ENCODE results near the gene ZNF407.

Gene ZNF407

DNA sequence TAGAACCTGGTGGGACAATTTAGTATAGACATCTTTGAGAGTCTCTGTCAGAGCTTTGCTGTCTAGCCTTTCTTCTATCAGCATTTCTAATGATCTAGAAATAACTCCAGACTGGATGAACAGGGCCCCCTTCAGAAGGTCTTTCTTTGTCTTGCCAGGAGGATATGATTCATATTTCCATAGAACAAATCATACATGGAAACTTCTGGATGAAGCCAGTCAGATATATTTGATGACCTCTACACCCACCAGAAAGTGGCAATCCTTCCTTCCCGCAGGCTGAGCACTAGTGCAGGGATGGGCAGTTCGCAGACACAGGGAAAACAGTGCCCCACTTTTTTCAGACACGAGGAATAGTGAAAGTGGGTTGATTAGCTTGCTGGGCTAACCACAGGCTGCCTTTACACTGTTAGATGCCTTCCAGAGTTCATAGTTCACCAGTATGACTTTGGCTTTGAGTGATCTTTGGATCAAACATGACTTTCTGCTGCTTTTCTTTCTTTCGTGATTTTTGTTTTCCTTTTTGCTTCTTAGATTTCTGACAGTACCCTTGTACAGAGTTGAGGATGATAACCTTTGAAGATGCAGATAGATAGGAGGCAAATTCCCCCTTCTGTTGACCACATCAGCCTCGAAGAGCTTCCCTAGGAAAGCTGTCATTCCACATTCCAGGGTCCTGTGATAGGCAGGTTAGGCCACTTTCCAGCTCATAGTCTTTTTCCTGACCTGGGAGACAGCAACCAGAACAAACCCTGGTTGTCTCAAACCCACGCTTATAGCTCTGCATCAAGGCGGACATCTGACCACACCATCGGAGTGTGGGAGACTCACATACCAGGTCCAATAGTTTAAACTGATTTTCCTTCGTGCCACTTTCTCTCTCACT, 237.0 kb downstream of the ZNF407 start:
- no peak overlapping the region for H3K9ac ChIP-seq (ENCODE audit: insufficient read length, low read depth)
- H3K4me3 ChIP-seq (ENCODE audit: insufficient read length, low read depth): no peak overlapping the region
- H3K4me1 ChIP-seq (ENCODE audit: insufficient read depth, insufficient read length): peaks cover 2% of the 10 kb centered on the region
- H3K27me3 ChIP-seq (ENCODE audit: insufficient read depth, insufficient read length): no peaks in the 10 kb centered on the region
- DNase-seq (ENCODE audit: low read depth, low spot score): no peak
- no peak for TF ChIP-seq YY1 (IDR thresholded peaks at IDR 0.05; ENCODE audit: insufficient read depth, insufficient read length)
- TF ChIP-seq SUZ12 (IDR thresholded peaks at IDR 0.05; ENCODE audit: extremely low read depth, insufficient read depth, insufficient read length): no peak
- no peak for TF ChIP-seq ZNF274 (IDR thresholded peaks at IDR 0.05; ENCODE audit: low read depth, low read length)
- no peaks in the 10 kb centered on the region for H3K9me3 ChIP-seq (ENCODE audit: insufficient read depth, low read length)
- H3K36me3 ChIP-seq (ENCODE audit: insufficient read depth, insufficient read length, low read length): no peaks in the 10 kb centered on the region

DNA sequence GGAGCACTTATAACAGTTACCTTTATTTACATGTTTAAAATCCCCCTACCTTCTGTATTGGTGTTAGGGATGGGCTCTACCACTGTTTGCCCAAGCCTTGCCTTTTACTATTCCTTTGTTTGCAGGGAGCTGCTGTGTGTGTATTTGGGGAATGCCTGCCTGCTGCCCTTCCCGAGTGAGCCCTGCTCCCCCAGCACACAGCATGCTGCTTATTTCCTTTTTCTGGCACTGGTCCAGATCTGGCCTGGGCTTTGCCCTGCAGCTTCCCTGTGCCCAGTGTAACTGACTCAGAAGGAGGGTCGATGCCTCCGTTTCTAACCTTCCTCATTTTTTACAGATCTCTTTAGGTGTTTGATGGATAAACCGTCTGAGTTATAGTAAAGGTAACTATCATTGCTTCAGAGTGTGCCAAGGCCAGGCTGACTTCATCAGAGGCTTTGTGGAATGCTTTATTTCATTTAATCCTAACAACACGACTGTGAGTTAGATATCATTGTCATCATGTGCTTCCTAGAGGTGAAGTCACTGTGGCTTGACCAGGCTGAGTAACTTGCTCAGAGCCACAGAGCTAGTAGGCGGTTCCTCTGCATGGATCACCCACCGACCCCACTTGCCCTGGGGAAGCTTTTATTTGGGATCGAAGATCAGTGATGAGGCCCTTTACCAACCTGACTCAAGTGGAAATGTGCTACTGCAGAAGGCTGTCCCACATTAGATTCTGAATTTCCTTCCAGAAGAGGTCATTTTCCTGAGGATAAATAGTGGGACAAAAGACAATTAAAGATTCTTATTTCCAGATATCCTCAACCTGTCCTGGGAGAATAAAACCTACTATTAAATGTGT, 238.8 kb downstream of the ZNF407 start:
- no peaks in the 10 kb centered on the region for H3K9me3 ChIP-seq (ENCODE audit: insufficient read depth, low read length)
- TF ChIP-seq SUZ12 (IDR thresholded peaks at IDR 0.05; ENCODE audit: extremely low read depth, insufficient read depth, insufficient read length) (no peak), YY1 (IDR thresholded peaks at IDR 0.05; ENCODE audit: insufficient read depth, insufficient read length) (no peak)
- no peak for DNase-seq (ENCODE audit: low read depth, low spot score)
- no peaks in the 10 kb centered on the region for H3K36me3 ChIP-seq (ENCODE audit: insufficient read depth, insufficient read length, low read length)
- H3K9ac ChIP-seq (ENCODE audit: insufficient read length, low read depth): no peak overlapping the region
- H3K4me3 ChIP-seq (ENCODE audit: insufficient read length, low read depth): no peak overlapping the region
- H3K27me3 ChIP-seq (ENCODE audit: insufficient read depth, insufficient read length): no peaks in the 10 kb centered on the region
- H3K4me1 ChIP-seq (ENCODE audit: insufficient read depth, insufficient read length): peaks cover 2% of the 10 kb centered on the region

DNA sequence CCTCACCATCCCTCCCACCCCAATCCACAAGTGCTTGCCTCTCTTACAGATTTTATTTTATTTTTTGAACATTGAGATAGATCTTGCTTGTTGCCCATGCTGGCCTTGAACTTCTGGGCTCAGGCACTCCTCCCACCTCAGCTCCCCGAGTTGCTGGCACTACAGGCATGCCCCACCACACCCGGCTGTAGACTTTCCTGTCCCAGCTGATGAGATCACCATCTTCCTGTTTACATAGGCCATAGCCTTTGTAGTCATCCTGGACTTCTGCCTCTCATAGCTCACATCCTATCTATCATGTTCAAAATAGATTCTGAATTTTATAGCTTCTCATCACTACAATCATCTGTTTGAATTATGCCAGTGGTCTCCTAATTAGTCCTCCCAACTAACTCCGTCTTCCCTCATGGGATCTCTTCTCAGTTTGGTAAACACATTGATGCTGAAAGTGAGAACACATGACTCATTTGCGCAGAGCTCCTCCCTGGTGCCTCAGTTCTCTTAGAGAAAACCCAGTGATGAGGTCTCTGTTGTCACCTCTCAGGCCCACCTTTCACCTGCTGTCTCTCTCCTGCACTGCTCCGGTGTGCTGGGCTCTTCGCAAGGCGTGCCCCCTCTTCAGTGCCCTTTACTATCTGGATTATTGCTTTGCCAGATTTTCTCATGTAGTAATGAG, 243.0 kb downstream of the ZNF407 start:
- no peak for DNase-seq (ENCODE audit: low read depth, low spot score)
- TF ChIP-seq SUZ12 (IDR thresholded peaks at IDR 0.05; ENCODE audit: extremely low read depth, insufficient read depth, insufficient read length) (no peak), YY1 (IDR thresholded peaks at IDR 0.05; ENCODE audit: insufficient read depth, insufficient read length) (no peak), ZNF274 (IDR thresholded peaks at IDR 0.05; ENCODE audit: low read depth, low read length) (no peak)

DNA sequence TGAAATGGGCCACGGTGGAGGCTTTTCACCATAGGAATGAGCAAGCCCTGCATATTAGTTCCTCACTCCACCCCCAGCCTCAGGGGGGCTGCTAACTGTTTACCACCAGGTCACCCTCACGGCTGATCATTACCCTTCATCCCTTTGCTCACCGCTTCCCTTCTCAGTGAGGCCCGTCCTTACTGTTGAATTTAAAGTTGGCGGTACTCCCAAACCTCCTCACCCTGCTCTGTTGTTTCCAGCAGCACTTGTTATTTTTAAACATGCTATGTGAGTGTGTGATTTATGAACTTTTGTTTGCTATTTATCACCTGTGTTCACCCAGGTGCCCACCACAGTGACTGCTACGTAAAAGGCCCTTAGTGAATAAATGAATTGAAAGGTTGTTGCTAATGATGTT, 243.6 kb downstream of the ZNF407 start:
- no peaks in the 10 kb centered on the region for H3K9me3 ChIP-seq (ENCODE audit: insufficient read depth, low read length)
- no peaks in the 10 kb centered on the region for H3K27me3 ChIP-seq (ENCODE audit: insufficient read depth, insufficient read length)
- no peak overlapping the region for H3K4me3 ChIP-seq (ENCODE audit: insufficient read length, low read depth)
- no peak for TF ChIP-seq ZNF274 (IDR thresholded peaks at IDR 0.05; ENCODE audit: low read depth, low read length)
- no peak for TF ChIP-seq YY1 (IDR thresholded peaks at IDR 0.05; ENCODE audit: insufficient read depth, insufficient read length)
- no peak for TF ChIP-seq SUZ12 (IDR thresholded peaks at IDR 0.05; ENCODE audit: extremely low read depth, insufficient read depth, insufficient read length)
- DNase-seq (ENCODE audit: low read depth, low spot score): no peak
- H3K4me1 ChIP-seq (ENCODE audit: insufficient read depth, insufficient read length): peaks cover 2% of the 10 kb centered on the region
- no peaks in the 10 kb centered on the region for H3K36me3 ChIP-seq (ENCODE audit: insufficient read depth, insufficient read length, low read length)
- no peak overlapping the region for H3K9ac ChIP-seq (ENCODE audit: insufficient read length, low read depth)

More for the DNA sequence above, 243.0 kb downstream of the ZNF407 start:
- H3K4me3 ChIP-seq (ENCODE audit: insufficient read length, low read depth): no peak overlapping the region
- no peaks in the 10 kb centered on the region for H3K36me3 ChIP-seq (ENCODE audit: insufficient read depth, insufficient read length, low read length)
- H3K9ac ChIP-seq (ENCODE audit: insufficient read length, low read depth): no peak overlapping the region
- no peaks in the 10 kb centered on the region for H3K27me3 ChIP-seq (ENCODE audit: insufficient read depth, insufficient read length)
- H3K4me1 ChIP-seq (ENCODE audit: insufficient read depth, insufficient read length): peaks cover 2% of the 10 kb centered on the region
- no peaks in the 10 kb centered on the region for H3K9me3 ChIP-seq (ENCODE audit: insufficient read depth, low read length)

DNA sequence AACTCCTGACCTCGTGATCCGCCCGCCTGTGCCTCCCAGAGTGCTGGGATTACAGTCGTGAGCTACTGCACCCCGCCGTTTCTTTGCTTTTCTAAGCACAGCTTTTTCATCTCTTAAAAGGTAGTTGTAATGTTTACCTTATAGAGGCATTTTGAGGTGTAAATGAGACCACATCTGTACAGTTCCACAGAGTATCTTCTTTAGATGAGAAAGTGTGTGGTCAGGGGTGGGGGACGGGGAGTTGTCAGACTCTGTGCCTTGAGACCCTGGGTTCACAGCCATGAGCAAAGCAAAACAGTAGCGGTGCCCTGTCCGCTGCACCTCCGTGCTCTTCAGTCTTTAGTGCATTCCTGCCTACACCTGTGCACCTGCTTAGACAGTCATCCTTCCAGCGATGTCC, 251.6 kb downstream of the ZNF407 start:
- Histone ChIP-seq H3K27me3 (ENCODE audit: insufficient read depth, insufficient read length) (no peaks in the 10 kb centered on the region), H3K4me3 (ENCODE audit: insufficient read length, low read depth) (no peak overlapping the region), H3K36me3 (ENCODE audit: insufficient read depth, insufficient read length, low read length) (no peaks in the 10 kb centered on the region), H3K4me1 (ENCODE audit: insufficient read depth, insufficient read length) (no peaks in the 10 kb centered on the region), H3K9me3 (ENCODE audit: insufficient read depth, low read length) (no peaks in the 10 kb centered on the region), H3K9ac (ENCODE audit: insufficient read length, low read depth) (no peak overlapping the region)
- TF ChIP-seq ZNF274 (IDR thresholded peaks at IDR 0.05; ENCODE audit: low read depth, low read length): no peak
- TF ChIP-seq YY1 (IDR thresholded peaks at IDR 0.05; ENCODE audit: insufficient read depth, insufficient read length): no peak
- no peak for TF ChIP-seq SUZ12 (IDR thresholded peaks at IDR 0.05; ENCODE audit: extremely low read depth, insufficient read depth, insufficient read length)
- DNase-seq (ENCODE audit: low read depth, low spot score): no peak

DNA sequence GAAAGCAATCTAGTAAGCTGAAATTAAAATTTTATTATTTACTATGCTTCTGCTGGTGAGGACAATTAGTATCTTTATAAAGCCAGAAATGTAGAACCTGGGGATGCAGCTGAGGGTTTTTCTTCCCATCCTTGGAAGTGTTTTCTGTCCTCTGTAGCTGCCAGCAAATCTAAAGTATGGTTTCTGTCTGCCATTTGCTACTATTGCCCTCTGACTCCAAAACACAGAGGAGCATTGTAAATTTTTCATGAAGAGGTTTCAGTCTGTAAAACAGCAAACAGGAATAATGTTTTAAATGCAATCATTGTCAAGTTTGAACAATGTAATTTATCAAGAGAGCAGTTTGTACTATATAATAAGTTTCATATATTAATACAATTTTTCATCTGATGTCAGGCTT, 258.8 kb downstream of the ZNF407 start:
- DNase-seq (ENCODE audit: low read depth, low spot score): no peak
- Histone ChIP-seq H3K36me3 (ENCODE audit: insufficient read depth, insufficient read length, low read length) (no peaks in the 10 kb centered on the region), H3K27me3 (ENCODE audit: insufficient read depth, insufficient read length) (no peaks in the 10 kb centered on the region), H3K9me3 (ENCODE audit: insufficient read depth, low read length) (no peaks in the 10 kb centered on the region), H3K4me1 (ENCODE audit: insufficient read depth, insufficient read length) (no peaks in the 10 kb centered on the region), H3K4me3 (ENCODE audit: insufficient read length, low read depth) (no peak overlapping the region), H3K9ac (ENCODE audit: insufficient read length, low read depth) (no peak overlapping the region)
- TF ChIP-seq ZNF274 (IDR thresholded peaks at IDR 0.05; ENCODE audit: low read depth, low read length) (no peak), YY1 (IDR thresholded peaks at IDR 0.05; ENCODE audit: insufficient read depth, insufficient read length) (no peak), SUZ12 (IDR thresholded peaks at IDR 0.05; ENCODE audit: extremely low read depth, insufficient read depth, insufficient read length) (no peak)

Measured in NT2/D1 (cell line).